Keratinocyte (primary cell): Measurements from ENCODE around the gene IRX2. TPM values are rescaled to one million over a fixed set of nuclear protein-coding genes. Genes with fewer than 3 reads are reported as not detected.

Experiments
- DNase-seq: peaks from one replicate; pipeline ENCODE4 v3.0.0-alpha.2; 2011; ENCODE audit warnings: low read depth, missing footprints, low spot score
- FAIRE-seq: peaks from 2 replicates; lab custom pipeline; 2011; peaks lifted over from hg19 to GRCh38; lab: Jason Lieb, UNC
- H2AFZ ChIP-seq: 2 replicates; pipeline ENCODE4 v1.6.0; 2012; ENCODE audit warnings: low read length, control low read depth, inconsistent platforms; ENCODE audit not compliant: control insufficient read depth
- H3K27ac ChIP-seq: 2 replicates; pipeline ENCODE4 v1.5.1; 2011; ENCODE audit warnings: low read length; ENCODE audit not compliant: control insufficient read depth, insufficient read depth
- H3K27me3 ChIP-seq: 3 replicates; pipeline ENCODE4 v1.6.0; 2011; ENCODE audit warnings: low read length; ENCODE audit not compliant: control insufficient read depth, insufficient read depth; ENCODE audit errors: extremely low read depth
- H3K36me3 ChIP-seq, 2 experiments: 2 replicates in 1 of 2; 3 replicates in 1 of 2; pipeline ENCODE4 v1.5.1; 2011; ENCODE audit warnings: low read length in 2 of 2, mild to moderate bottlenecking in 1 of 2; ENCODE audit not compliant: control insufficient read depth in 2 of 2, insufficient read depth in 2 of 2; ENCODE audit errors: extremely low read depth in 1 of 2
- H3K4me1 ChIP-seq: 3 replicates; pipeline ENCODE4 v1.5.1; 2011; ENCODE audit warnings: low read length; ENCODE audit not compliant: control insufficient read depth, insufficient read depth; ENCODE audit errors: extremely low read depth
- H3K4me2 ChIP-seq: 3 replicates; pipeline ENCODE4 v1.6.0; 2011; ENCODE audit warnings: low read depth, low read length; ENCODE audit not compliant: control insufficient read depth, insufficient read depth; ENCODE audit errors: extremely low read depth
- H3K4me3 ChIP-seq, 3 experiments: fragments of 200-600 bp in 1 of 3; sonication (generic) in 1 of 3; 2 replicates in 2 of 3; 3 replicates in 1 of 3; pipeline ENCODE4 v1.5.1; 2011 to 2016; ENCODE audit warnings: low read length in 3 of 3, mild to moderate bottlenecking in 3 of 3, control low read depth in 2 of 3, inconsistent platforms in 1 of 3, low read depth in 1 of 3, mixed read lengths in 1 of 3, mixed run types in 1 of 3, moderate library complexity in 1 of 3; ENCODE audit not compliant: control insufficient read depth in 2 of 3, insufficient read depth in 2 of 3; ENCODE audit errors: extremely low read depth in 1 of 3
- H3K79me2 ChIP-seq: 2 replicates; pipeline ENCODE4 v1.6.0; 2012; ENCODE audit warnings: low read length; ENCODE audit not compliant: control insufficient read depth, insufficient read depth
- H3K9ac ChIP-seq: 3 replicates; pipeline ENCODE4 v1.6.0; 2011; ENCODE audit warnings: low read length; ENCODE audit not compliant: control insufficient read depth, insufficient read depth; ENCODE audit errors: extremely low read depth
- H3K9me1 ChIP-seq: 3 replicates; pipeline ENCODE4 v1.6.0; 2011; ENCODE audit warnings: low read length; ENCODE audit not compliant: control insufficient read depth, insufficient read depth; ENCODE audit errors: extremely low read depth
- H3K9me3 ChIP-seq: 2 replicates; pipeline ENCODE4 v1.5.1; 2012; ENCODE audit warnings: low read depth, low read length; ENCODE audit not compliant: control insufficient read depth
- H4K20me1 ChIP-seq: 3 replicates; pipeline ENCODE4 v1.6.0; 2011; ENCODE audit warnings: low read length; ENCODE audit not compliant: control insufficient read depth, insufficient read depth; ENCODE audit errors: extremely low read depth
- EZH2 ChIP-seq: IDR thresholded peaks from one replicate; pipeline ENCODE4 v1.6.1; 2012; ENCODE audit warnings: inconsistent platforms, mild to moderate bottlenecking, low read length, moderate library complexity
- dilution Hi-C: fragments of 300-500 bp; cut with MboI; formaldehyde crosslinking; loops from one replicate; pipeline ENCODE4 v1.7.0; 2020; ENCODE audit warnings: low sequenced_read_pairs; ENCODE audit not compliant: extremely low pct_ligation_motif_present
- polyA plus RNA-seq, 5 experiments: library from polyadenylated mRNA; depleted of rRNA in 3 of 5; stranded (reverse) in 3 of 5; stranded (forward) in 1 of 5; unstranded in 1 of 5; fragments of >200 nt; gene quantifications; 1 replicate in 1 of 5; 2 replicates in 3 of 5; 3 replicates in 1 of 5; pipeline versions ENCODE4 v1.2.1 to v1.2.3, GENCODE V29; 2011 to 2012; ENCODE audit warnings: missing spikeins in 2 of 5, low read depth in 1 of 5, low replicate concordance in 1 of 5
- TF ChIP-seq, protein P1 (sequence below), 3 experiments: IDR thresholded peaks in 1 of 3; conservative IDR thresholded peaks in 1 of 3; optimal IDR thresholded peaks in 1 of 3; 2 replicates in 2 of 3; 3 replicates in 1 of 3; pipeline versions ENCODE3 to v1.5.1; 2011; ENCODE audit warnings: low read length in 3 of 3, mild to moderate bottlenecking in 3 of 3, moderate library complexity in 2 of 3, control low read depth in 1 of 3, inconsistent platforms in 1 of 3; ENCODE audit not compliant: insufficient read depth in 2 of 3; ENCODE audit errors: extremely low read depth in 1 of 3

The IRX2 gene
- polyA plus RNA-seq, 1 donor (not counting 4 experiments of a cell fraction or from before 2014, with no cell fraction given) = 27.1 TPM

DNA sequence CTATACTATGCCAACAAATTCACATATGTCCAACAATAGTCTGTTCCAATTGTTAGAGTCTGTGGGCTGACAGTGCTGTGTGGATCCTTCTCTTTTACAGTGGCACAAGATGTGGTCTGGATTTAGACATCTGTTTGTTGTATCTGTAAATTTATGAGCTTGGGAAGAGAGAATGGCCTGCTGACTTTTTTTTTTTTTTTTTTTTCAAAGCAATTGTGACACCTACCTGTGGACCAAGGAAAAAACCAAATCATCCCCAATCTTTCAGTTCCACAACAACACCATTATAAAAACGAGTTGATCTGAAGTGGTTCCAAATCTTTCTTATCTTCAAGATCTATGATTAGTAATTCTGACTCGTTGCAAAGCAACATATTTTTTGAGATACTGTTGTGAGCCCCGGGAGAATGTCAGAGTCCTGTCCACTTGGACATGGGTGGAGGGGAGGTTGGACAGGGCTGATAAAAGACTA is 4.9 kb downstream of the IRX2 start:
- H3K9ac ChIP-seq = no peak overlapping the region
- peaks cover 7% of the 10 kb centered on the region for H4K20me1 ChIP-seq
- no peaks in the 10 kb centered on the region for H3K27me3 ChIP-seq
- H3K9me3 ChIP-seq = no peaks in the 10 kb centered on the region
- dilution Hi-C loops = no loop called here
- H3K27ac ChIP-seq = peak overlapping the region; percentile 44
- H3K4me1 ChIP-seq = peaks cover 35% of the 10 kb centered on the region
- peak overlapping the region; percentile 85 for H3K4me2 ChIP-seq
- FAIRE-seq = no peak
- peak overlapping the region; percentile 8 to 84 (median 41) for H3K4me3 ChIP-seq
- peaks cover 76% of the 10 kb centered on the region for H3K79me2 ChIP-seq
- H3K36me3 ChIP-seq = peaks cover 7 to 17% of the 10 kb centered on the region in 2 experiments
- no peak for TF ChIP-seq EZH2
- TF ChIP-seq, protein P1, sequence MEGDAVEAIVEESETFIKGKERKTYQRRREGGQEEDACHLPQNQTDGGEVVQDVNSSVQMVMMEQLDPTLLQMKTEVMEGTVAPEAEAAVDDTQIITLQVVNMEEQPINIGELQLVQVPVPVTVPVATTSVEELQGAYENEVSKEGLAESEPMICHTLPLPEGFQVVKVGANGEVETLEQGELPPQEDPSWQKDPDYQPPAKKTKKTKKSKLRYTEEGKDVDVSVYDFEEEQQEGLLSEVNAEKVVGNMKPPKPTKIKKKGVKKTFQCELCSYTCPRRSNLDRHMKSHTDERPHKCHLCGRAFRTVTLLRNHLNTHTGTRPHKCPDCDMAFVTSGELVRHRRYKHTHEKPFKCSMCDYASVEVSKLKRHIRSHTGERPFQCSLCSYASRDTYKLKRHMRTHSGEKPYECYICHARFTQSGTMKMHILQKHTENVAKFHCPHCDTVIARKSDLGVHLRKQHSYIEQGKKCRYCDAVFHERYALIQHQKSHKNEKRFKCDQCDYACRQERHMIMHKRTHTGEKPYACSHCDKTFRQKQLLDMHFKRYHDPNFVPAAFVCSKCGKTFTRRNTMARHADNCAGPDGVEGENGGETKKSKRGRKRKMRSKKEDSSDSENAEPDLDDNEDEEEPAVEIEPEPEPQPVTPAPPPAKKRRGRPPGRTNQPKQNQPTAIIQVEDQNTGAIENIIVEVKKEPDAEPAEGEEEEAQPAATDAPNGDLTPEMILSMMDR (optimal IDR thresholded peaks at IDR 0.05 in 1 of 3, IDR thresholded peaks at IDR 0.05 in 1 of 3, conservative IDR thresholded peaks at IDR 0.05 in 1 of 3; ENCODE audit: extremely low read depth in 1 of 3, insufficient read depth in 2 of 3, low read length in 3 of 3) = peak in 1 of 3 experiments; percentile 26
- no peak overlapping the region for H2AFZ ChIP-seq
- no peaks in the 10 kb centered on the region for H3K9me1 ChIP-seq
- DNase-seq = no peak

DNA sequence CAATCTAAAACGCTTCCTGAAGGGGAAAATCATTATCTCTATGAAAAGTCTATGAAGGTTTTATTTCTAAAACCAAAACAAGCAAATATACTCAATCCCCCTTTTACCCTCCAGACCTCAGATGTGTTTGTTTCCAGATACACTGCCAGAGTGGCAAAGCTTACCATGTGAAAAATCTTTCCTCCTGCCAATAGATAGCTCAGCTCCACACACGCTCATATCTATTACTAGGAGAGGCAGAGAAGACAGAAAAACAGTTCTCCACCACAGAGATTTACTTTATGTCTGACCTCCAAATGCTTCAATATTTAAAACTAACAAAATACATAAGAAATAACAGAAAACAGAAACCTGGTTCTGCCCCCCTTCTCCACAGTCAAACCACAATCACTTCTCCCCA is 7.0 kb downstream of the IRX2 start:
- Histone ChIP-seq H4K20me1 (peaks cover 7% of the 10 kb centered on the region), H3K79me2 (peaks cover 58% of the 10 kb centered on the region), H3K4me2 (peak overlapping the region; percentile 75), H3K9ac (peak overlapping the region; percentile 3), H3K36me3 (peaks cover 7 to 12% of the 10 kb centered on the region in 2 experiments), H2AFZ (no peak overlapping the region), H3K9me3 (no peaks in the 10 kb centered on the region), H3K27ac (peak overlapping the region; percentile 65), H3K4me1 (peaks cover 38% of the 10 kb centered on the region), H3K27me3 (no peaks in the 10 kb centered on the region), H3K9me1 (no peaks in the 10 kb centered on the region), H3K4me3 (peak overlapping the region in 1 of 3 experiments; percentile 1)
- TF ChIP-seq, protein P1 (optimal IDR thresholded peaks at IDR 0.05 in 1 of 3, IDR thresholded peaks at IDR 0.05 in 1 of 3, conservative IDR thresholded peaks at IDR 0.05 in 1 of 3; ENCODE audit: extremely low read depth in 1 of 3, insufficient read depth in 2 of 3, low read length in 3 of 3) = no peak
- TF ChIP-seq EZH2 = no peak
- dilution Hi-C loops = no loop called here
- DNase-seq = no peak
- FAIRE-seq = no peak
